A549 (cell line): ENCODE results near the gene TRAPPC14. TPM values are rescaled to one million over a fixed set of nuclear protein-coding genes. Genes with fewer than 3 reads are reported as not detected.

ENCODE experiments used
- ATAC-seq, 2 experiments: fragments of 200-7000 bp in 1 of 2; fragments of >200 bp in 1 of 2; cut with Nextera tagmentation in 1 of 2; cut with Tn5 transposase in 1 of 2; 3 replicates each; pipeline versions ENCODE4 v1.8.0 to v1.9.1; 2018 to 2020; ENCODE audit warnings: mild to moderate bottlenecking in 1 of 2, moderate library complexity in 1 of 2
- CTCF ChIA-PET: fragments of 300-600 bp; sonication (Branson Sonifier 250); formaldehyde crosslinking; extraction: SDS; loops from one replicate; lab custom pipeline; 2021; ENCODE audit warnings: antibody characterized with exemption, inconsistent platforms; lab: Yijun Ruan, JAX
- POLR2A ChIA-PET: fragments of 350-600 bp; formaldehyde crosslinking; extraction: SDS; loops from one replicate; lab custom pipeline; 2021; ENCODE audit warnings: antibody characterized with exemption, inconsistent platforms; lab: Yijun Ruan, JAX
- DNase-seq, 2 experiments: peaks; one replicate each; pipeline versions ENCODE4 v3.0.0 to v3.0.0-alpha.2; 2011 to 2016; ENCODE audit warnings: low read depth in 1 of 2, low spot score in 1 of 2
- FAIRE-seq: peaks from 2 replicates; lab custom pipeline; 2011; peaks lifted over from hg19 to GRCh38; lab: Jason Lieb, UNC
- H3K27ac ChIP-seq, 2 experiments: fragments of >200 bp; sonication (Bioruptor Twin); formaldehyde crosslinking; 3 replicates each; pipeline ENCODE4 v1.5.1; 2016 to 2017
- H3K4me1 ChIP-seq: fragments of >200 bp; sonication (Bioruptor Twin); formaldehyde crosslinking; 3 replicates; pipeline ENCODE4 v1.6.1; 2016
- H3K4me2 ChIP-seq: fragments of >200 bp; sonication (Bioruptor Twin); formaldehyde crosslinking; 3 replicates; pipeline ENCODE4 v1.6.1; 2016
- H3K4me3 ChIP-seq: fragments of >200 bp; sonication (Bioruptor Twin); formaldehyde crosslinking; 3 replicates; pipeline ENCODE4 v1.5.1; 2016
- H3K9me3 ChIP-seq: fragments of >200 bp; sonication (Bioruptor Twin); formaldehyde crosslinking; 3 replicates; pipeline ENCODE4 v1.6.1; 2016
- BHLHE40 ChIP-seq: IDR thresholded peaks from 2 replicates; pipeline ENCODE4 v1.6.1; 2012; ENCODE audit warnings: low read depth, low read length, inconsistent platforms
- CBX8 ChIP-seq: fragments of 200-600 bp; sonication (generic); IDR thresholded peaks from 2 replicates; pipeline ENCODE4 v1.6.1; 2016
- CEBPB ChIP-seq, 2 experiments: fragments of >200 bp in 1 of 2; sonication (Bioruptor Twin) in 1 of 2; formaldehyde crosslinking in 1 of 2; IDR thresholded peaks; 2 replicates each; pipeline ENCODE4 v1.6.1; 2012 to 2016
- EHF ChIP-seq: fragments of 250-450 bp; sonication (Bioruptor Pico); IDR thresholded peaks from 2 replicates; pipeline ENCODE4 v1.5.0; 2020; ENCODE audit warnings: mild to moderate bottlenecking
- GATA3 ChIP-seq: IDR thresholded peaks from 2 replicates; pipeline ENCODE4 v1.6.1; 2012; ENCODE audit warnings: borderline replicate concordance
- HDAC2 ChIP-seq: fragments of 200-600 bp; sonication (generic); IDR thresholded peaks from 2 replicates; pipeline ENCODE4 v1.6.1; 2016
- HOXA7 ChIP-seq: fragments of 250-450 bp; sonication (Bioruptor Pico); IDR thresholded peaks from 2 replicates; pipeline ENCODE4 v1.5.0; 2020; ENCODE audit warnings: mild to moderate bottlenecking, moderate library complexity
- HOXB5 ChIP-seq: fragments of 250-450 bp; sonication (Bioruptor Pico); IDR thresholded peaks from 2 replicates; pipeline ENCODE4 v1.5.0; 2020; ENCODE audit warnings: mild to moderate bottlenecking, moderate library complexity
- MAFK ChIP-seq: fragments of 450-650 bp; IDR thresholded peaks from 2 replicates; pipeline ENCODE4 v1.6.1; 2014; ENCODE audit not compliant: partially characterized antibody
- RAD21 ChIP-seq, 2 experiments: fragments of >200 bp in 1 of 2; sonication (Bioruptor Twin) in 1 of 2; formaldehyde crosslinking in 1 of 2; IDR thresholded peaks in 1 of 2; conservative IDR thresholded peaks in 1 of 2; 2 replicates in 1 of 2; 3 replicates in 1 of 2; pipeline ENCODE4 v1.6.1; 2012 to 2018; ENCODE audit warnings: inconsistent platforms in 1 of 2
- RARB ChIP-seq: fragments of 250-450 bp; sonication (Bioruptor Pico); IDR thresholded peaks from 2 replicates; pipeline ENCODE4 v1.8.0; 2021; ENCODE audit warnings: mild to moderate bottlenecking, moderate library complexity
- SMC3 ChIP-seq: fragments of >200 bp; sonication (Bioruptor Twin); formaldehyde crosslinking; IDR thresholded peaks from 3 replicates; pipeline ENCODE4 v1.6.1; 2018; ENCODE audit warnings: inconsistent platforms
- TP53 ChIP-seq: fragments of 250-450 bp; sonication (Bioruptor Pico); IDR thresholded peaks from 2 replicates; pipeline ENCODE4 v1.5.0; 2021; ENCODE audit warnings: mild to moderate bottlenecking, moderate library complexity
- ZNF302 ChIP-seq: fragments of 250-450 bp; sonication (Bioruptor Pico); IDR thresholded peaks from 2 replicates; pipeline ENCODE4 v1.9.0; 2021; ENCODE audit warnings: inconsistent platforms, mild to moderate bottlenecking, moderate library complexity
- WGBS: methylation state at CpG from one replicate; pipeline ENCODE4 v1.1.6; 2017; ENCODE audit errors: missing lambda C conversion rate; 5-methylcytosine and 5-hydroxymethylcytosine counted together
- polyA plus RNA-seq, 4 experiments: library from polyadenylated mRNA; depleted of rRNA in 3 of 4; stranded (reverse); fragments of >200 nt; fragmentation: RNase III in 1 of 4; extraction: RNeasy Plus Mini Kit Qiagen cat#74134 plus additional on column Dnase treatment in 1 of 4; gene quantifications; 2 replicates in 3 of 4; 3 replicates in 1 of 4; pipeline ENCODE4 v1.2.3, GENCODE V29; 2011 to 2017
- TF ChIP-seq, protein P1 (sequence below): IDR thresholded peaks from 2 replicates; pipeline ENCODE4 v1.6.1; 2012
- TF ChIP-seq, protein P2 (sequence below): fragments of >200 bp; sonication (Bioruptor Twin); formaldehyde crosslinking; IDR thresholded peaks from 3 replicates; pipeline ENCODE4 v1.5.1; 2016
- TF ChIP-seq, protein P3 (sequence below): IDR thresholded peaks from 2 replicates; pipeline ENCODE4 v1.6.1; 2012
- TF ChIP-seq, protein P4 (sequence below): fragments of >200 bp; sonication (Bioruptor Twin); formaldehyde crosslinking; IDR thresholded peaks from 2 replicates; pipeline ENCODE4 v1.6.1; 2016
- TF ChIP-seq, protein P5 (sequence below): fragments of >200 bp; sonication (Bioruptor Twin); formaldehyde crosslinking; IDR thresholded peaks from 3 replicates; pipeline ENCODE4 v1.6.1; 2016

The TRAPPC14 gene
- polyA plus RNA-seq, 2 of the 4 experiments (the other 2 are of a cell fraction): 3.4 to 14.1 TPM

DNA sequence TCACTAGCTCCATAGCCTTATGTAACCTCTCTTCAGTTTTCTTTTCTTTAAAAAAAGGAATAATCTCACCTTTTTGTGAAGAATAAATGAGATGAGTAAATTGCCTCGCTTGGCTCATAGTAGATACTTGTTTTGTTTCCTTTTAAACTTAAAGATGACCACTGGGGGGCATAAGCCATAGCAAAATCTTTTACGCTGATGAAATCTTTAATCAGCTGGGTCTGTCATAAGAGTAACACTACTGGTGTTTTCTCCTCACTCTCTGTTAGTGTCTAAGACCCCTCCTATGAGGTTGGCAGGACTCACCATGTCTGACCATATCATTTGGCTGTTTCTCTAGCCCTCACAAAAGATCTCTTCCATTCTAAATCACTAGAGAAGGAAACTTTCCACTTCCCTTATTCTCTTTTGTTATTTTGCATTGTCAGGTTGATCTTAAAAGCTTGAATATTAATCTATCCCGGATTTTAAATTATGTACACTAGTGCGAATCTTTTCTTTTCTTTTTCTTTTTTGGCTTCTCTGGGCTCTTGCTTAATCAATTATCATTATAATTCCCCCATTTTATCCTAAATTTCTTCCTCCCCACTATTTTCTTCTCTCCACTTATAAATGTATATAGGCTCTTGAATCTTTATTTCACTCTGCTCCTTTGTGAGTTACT, 31.7 kb upstream of the TRAPPC14 start:
- peak; percentile 55 for TF ChIP-seq SMC3
- no peak for TF ChIP-seq RARB
- peak in 1 of 2 experiments; percentile 59; a peak in 1 of 4 replicates for TF ChIP-seq CEBPB (IDR thresholded peaks at IDR 0.05)
- TF ChIP-seq, protein P1, sequence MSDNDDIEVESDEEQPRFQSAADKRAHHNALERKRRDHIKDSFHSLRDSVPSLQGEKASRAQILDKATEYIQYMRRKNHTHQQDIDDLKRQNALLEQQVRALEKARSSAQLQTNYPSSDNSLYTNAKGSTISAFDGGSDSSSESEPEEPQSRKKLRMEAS: no peak
- peak; percentile 54 to 62; a peak in 4 of 5 replicates for TF ChIP-seq RAD21 (conservative IDR thresholded peaks at IDR 0.05 in 1 of 2, IDR thresholded peaks at IDR 0.05 in 1 of 2)
- no peak for TF ChIP-seq MAFK
- TF ChIP-seq, protein P2, sequence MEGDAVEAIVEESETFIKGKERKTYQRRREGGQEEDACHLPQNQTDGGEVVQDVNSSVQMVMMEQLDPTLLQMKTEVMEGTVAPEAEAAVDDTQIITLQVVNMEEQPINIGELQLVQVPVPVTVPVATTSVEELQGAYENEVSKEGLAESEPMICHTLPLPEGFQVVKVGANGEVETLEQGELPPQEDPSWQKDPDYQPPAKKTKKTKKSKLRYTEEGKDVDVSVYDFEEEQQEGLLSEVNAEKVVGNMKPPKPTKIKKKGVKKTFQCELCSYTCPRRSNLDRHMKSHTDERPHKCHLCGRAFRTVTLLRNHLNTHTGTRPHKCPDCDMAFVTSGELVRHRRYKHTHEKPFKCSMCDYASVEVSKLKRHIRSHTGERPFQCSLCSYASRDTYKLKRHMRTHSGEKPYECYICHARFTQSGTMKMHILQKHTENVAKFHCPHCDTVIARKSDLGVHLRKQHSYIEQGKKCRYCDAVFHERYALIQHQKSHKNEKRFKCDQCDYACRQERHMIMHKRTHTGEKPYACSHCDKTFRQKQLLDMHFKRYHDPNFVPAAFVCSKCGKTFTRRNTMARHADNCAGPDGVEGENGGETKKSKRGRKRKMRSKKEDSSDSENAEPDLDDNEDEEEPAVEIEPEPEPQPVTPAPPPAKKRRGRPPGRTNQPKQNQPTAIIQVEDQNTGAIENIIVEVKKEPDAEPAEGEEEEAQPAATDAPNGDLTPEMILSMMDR: peak; percentile 63
- POLR2A ChIA-PET: interaction anchor here (1.0 kb wide), 1 partner anchor 239 kb away, joined by 3 read pairs; the partner anchor contains the start of gene ZCWPW1
- WGBS: 37% methylated on average over 4 of the region's 4 CpGs
- Histone ChIP-seq H3K4me3 (no peak overlapping the region), H3K9me3 (no peaks in the 10 kb centered on the region), H3K4me1 (peaks cover 4% of the 10 kb centered on the region; the same call in 2 of the 3 replicates), H3K4me2 (peak overlapping the region; percentile 38; the same call in 2 of the 3 replicates), H3K27ac (peak overlapping the region; percentile 62 to 63; a peak in 3 of 6 replicates)
- ATAC-seq (peak; percentile 84 to 89), FAIRE-seq (peak; percentile 77), DNase-seq (peak; percentile 58 to 60)
- CTCF ChIA-PET: interaction anchor here (0.6 to 3.9 kb wide), 21 partner anchors 11 to 222 kb away, joined by 3 to 29 read pairs (median 5); partner anchors contain the start of genes GPC2, PVRIG and STAG3

DNA sequence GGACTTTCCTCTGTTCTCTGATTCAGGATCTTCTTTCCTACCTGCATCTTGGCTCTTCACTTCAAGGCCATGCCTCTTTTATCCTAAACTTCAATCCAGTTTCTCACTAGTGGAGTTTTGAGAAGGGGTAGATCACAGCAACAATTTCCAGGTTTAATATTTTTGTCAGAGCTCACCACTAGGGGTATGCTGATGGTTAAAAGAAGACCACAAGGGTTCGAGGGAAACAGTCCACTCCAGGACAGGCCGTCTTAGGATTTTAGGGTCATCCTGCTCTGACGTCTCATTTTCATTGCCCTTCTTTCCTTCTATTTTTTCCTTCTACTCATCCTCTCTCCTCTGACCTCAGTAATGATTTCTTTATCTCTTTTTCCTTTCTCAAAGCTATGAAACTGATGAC, 30.5 kb upstream of the TRAPPC14 start:
- no peak overlapping the region for H3K4me3 ChIP-seq
- peak; percentile 54 to 73; a peak in 3 of 6 replicates for ATAC-seq
- H3K4me1 ChIP-seq: peaks cover 4% of the 10 kb centered on the region; the same call in 2 of the 3 replicates
- TF ChIP-seq HOXA7: no peak
- TF ChIP-seq BHLHE40: no peak
- TF ChIP-seq, protein P3, sequence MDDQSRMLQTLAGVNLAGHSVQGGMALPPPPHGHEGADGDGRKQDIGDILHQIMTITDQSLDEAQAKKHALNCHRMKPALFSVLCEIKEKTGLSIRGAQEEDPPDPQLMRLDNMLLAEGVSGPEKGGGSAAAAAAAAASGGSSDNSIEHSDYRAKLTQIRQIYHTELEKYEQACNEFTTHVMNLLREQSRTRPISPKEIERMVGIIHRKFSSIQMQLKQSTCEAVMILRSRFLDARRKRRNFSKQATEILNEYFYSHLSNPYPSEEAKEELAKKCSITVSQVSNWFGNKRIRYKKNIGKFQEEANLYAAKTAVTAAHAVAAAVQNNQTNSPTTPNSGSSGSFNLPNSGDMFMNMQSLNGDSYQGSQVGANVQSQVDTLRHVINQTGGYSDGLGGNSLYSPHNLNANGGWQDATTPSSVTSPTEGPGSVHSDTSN: no peak
- TF ChIP-seq EHF (CRISPR knock-in tag): no peak
- TF ChIP-seq, protein P4, sequence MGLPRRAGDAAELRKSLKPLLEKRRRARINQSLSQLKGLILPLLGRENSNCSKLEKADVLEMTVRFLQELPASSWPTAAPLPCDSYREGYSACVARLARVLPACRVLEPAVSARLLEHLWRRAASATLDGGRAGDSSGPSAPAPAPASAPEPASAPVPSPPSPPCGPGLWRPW: no peak
- TF ChIP-seq ZNF302: no peak
- TF ChIP-seq, protein P5, sequence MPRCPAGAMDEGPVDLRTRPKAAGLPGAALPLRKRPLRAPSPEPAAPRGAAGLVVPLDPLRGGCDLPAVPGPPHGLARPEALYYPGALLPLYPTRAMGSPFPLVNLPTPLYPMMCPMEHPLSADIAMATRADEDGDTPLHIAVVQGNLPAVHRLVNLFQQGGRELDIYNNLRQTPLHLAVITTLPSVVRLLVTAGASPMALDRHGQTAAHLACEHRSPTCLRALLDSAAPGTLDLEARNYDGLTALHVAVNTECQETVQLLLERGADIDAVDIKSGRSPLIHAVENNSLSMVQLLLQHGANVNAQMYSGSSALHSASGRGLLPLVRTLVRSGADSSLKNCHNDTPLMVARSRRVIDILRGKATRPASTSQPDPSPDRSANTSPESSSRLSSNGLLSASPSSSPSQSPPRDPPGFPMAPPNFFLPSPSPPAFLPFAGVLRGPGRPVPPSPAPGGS: no peak
- no peak for TF ChIP-seq CBX8
- no peak for TF ChIP-seq HOXB5 (CRISPR knock-in tag)
- no peak for TF ChIP-seq GATA3
- no peak for TF ChIP-seq TP53 (CRISPR knock-in tag)
- no peak for TF ChIP-seq HDAC2
- ChIA-PET CTCF (interaction anchor here (1.2 to 3.9 kb wide), 7 partner anchors 10 to 158 kb away, joined by 3 to 29 read pairs (median 5); no protein-coding TSS in a partner anchor), POLR2A (no interaction called here)
- no peak for FAIRE-seq
- no peak for DNase-seq
- H3K27ac ChIP-seq: no peak overlapping the region
- H3K9me3 ChIP-seq: no peaks in the 10 kb centered on the region
- 57% methylated on average over 3 of the region's 3 CpGs for WGBS
- no peak overlapping the region for H3K4me2 ChIP-seq
